Measurements from ENCODE around the gene TNS3.

The TNS3 gene

GRCh38 chr7:47485640-47486435 lies 96.1 kb downstream of the TNS3 start:
- DNase-seq (ENCODE audit: low spot score): no peak

- DNase-seq (ENCODE audit: low spot score): no peak
Measured at GRCh38 chr7:47484923-47485639, 96.8 kb downstream of the TNS3 start.

- no peak for DNase-seq (ENCODE audit: low spot score)
Measured at GRCh38 chr7:47484457-47484856, 97.5 kb downstream of the TNS3 start.

GRCh38 chr7:47483604-47484273 lies 98.2 kb downstream of the TNS3 start:
- DNase-seq (ENCODE audit: low spot score): peak; percentile 37

GRCh38 chr7:47482013-47482875 lies 99.7 kb downstream of the TNS3 start:
- DNase-seq (ENCODE audit: low spot score): no peak

GRCh38 chr7:47481541-47482012 lies 100.3 kb downstream of the TNS3 start:
- no peak for DNase-seq (ENCODE audit: low spot score)

GRCh38 chr7:47480576-47481538 lies 101.1 kb downstream of the TNS3 start:
- DNase-seq (ENCODE audit: low spot score): peak; percentile 39

GRCh38 chr7:47479821-47480575 lies 101.9 kb downstream of the TNS3 start:
- no peak for DNase-seq (ENCODE audit: low spot score)

- DNase-seq (ENCODE audit: low spot score): no peak
Measured at GRCh38 chr7:47478926-47479711, 102.8 kb downstream of the TNS3 start.

GRCh38 chr7:47478017-47478344 lies 103.9 kb downstream of the TNS3 start:
- no peak for DNase-seq (ENCODE audit: low spot score)

- no peak for DNase-seq (ENCODE audit: low spot score)
Measured at GRCh38 chr7:47477191-47478016, 104.5 kb downstream of the TNS3 start.

- no peak for DNase-seq (ENCODE audit: low spot score)
Measured at GRCh38 chr7:47475880-47476227, 106.1 kb downstream of the TNS3 start.

GRCh38 chr7:47474937-47475879 lies 106.7 kb downstream of the TNS3 start:
- peak; percentile 19 for DNase-seq (ENCODE audit: low spot score)

- no peak for DNase-seq (ENCODE audit: low spot score)
Measured at GRCh38 chr7:47474211-47474936, 107.5 kb downstream of the TNS3 start.

GRCh38 chr7:47473499-47474210 lies 108.3 kb downstream of the TNS3 start:
- DNase-seq (ENCODE audit: low spot score): peak; percentile 45

All from NAMALWA (cell line).